Breast epithelium (tissue), 4 donors: ENCODE results near the gene ITIH5. TPM values are rescaled to one million over a fixed set of nuclear protein-coding genes. Genes with fewer than 3 reads are reported as not detected.

ENCODE experiments used
- DNase-seq, 2 donors: peaks; one replicate each; pipeline ENCODE4 v3.0.0-alpha.2; 2019; ENCODE audit warnings: low spot score in 2 of 2
- H3K27ac ChIP-seq, 2 donors: fragments of 200-600 bp; sonication (generic) in 1 of 2; one replicate each; pipeline ENCODE4 v1.5.1; 2016 to 2019; ENCODE audit warnings: mild to moderate bottlenecking in 1 of 2
- H3K27me3 ChIP-seq, 2 donors: fragments of 200-600 bp; sonication (generic) in 1 of 2; one replicate each; pipeline versions ENCODE4 v1.5.1 to v1.6.0; 2017 to 2019; ENCODE audit warnings: control low read depth in 1 of 2, mild to moderate bottlenecking in 1 of 2
- H3K36me3 ChIP-seq: fragments of 200-600 bp; one replicate; pipeline ENCODE4 v1.5.1; 2019
- H3K4me1 ChIP-seq, 2 donors: fragments of 200-600 bp; sonication (generic); one replicate each; pipeline ENCODE4 v1.5.1; 2016 to 2019; ENCODE audit warnings: control low read depth in 1 of 2
- H3K4me3 ChIP-seq, 3 donors: fragments of 200-600 bp; sonication (generic); 1 replicate in 2 of 3; 2 replicates in 1 of 3; pipeline ENCODE4 v1.5.1; 2016 to 2019; ENCODE audit warnings: mild to moderate bottlenecking in 3 of 3, moderate library complexity in 2 of 3
- H3K9me3 ChIP-seq, 2 donors: fragments of 200-600 bp; sonication (generic) in 1 of 2; one replicate each; pipeline ENCODE4 v1.5.1; 2016 to 2019; ENCODE audit warnings: control low read depth in 1 of 2
- CTCF ChIP-seq, 3 donors: fragments of 450-650 bp; IDR thresholded peaks; one replicate each; pipeline ENCODE4 v1.5.1; 2016 to 2017; ENCODE audit warnings: antibody characterized with exemption in 3 of 3, mild to moderate bottlenecking in 3 of 3, moderate library complexity in 3 of 3
- POLR2A ChIP-seq: fragments of 450-650 bp; IDR thresholded peaks from one replicate; pipeline ENCODE4 v1.6.1; 2016; ENCODE audit warnings: antibody characterized with exemption, mild to moderate bottlenecking, moderate library complexity
- POLR2AphosphoS5 ChIP-seq, 3 donors: sonication (generic); formaldehyde crosslinking; IDR thresholded peaks; one replicate each; pipeline ENCODE4 v1.6.1; 2017; ENCODE audit warnings: antibody characterized with exemption in 3 of 3
- intact Hi-C: fragments of 100-400 bp; cut with DNase I; formaldehyde crosslinking; loops from one replicate; pipeline ENCODE4 v1.15.1; 2023; ENCODE audit warnings: low total_unique reads
- total RNA-seq, 3 donors: library from RNA; depleted of rRNA; stranded (reverse); fragments of >200 nt; gene quantifications; one replicate each; pipeline ENCODE4 v1.1.0, GENCODE V29; 2016

The ITIH5 gene
- total RNA-seq, 3 donors from 2014 or later: 18.7 to 407 (median 54.1) TPM

DNA sequence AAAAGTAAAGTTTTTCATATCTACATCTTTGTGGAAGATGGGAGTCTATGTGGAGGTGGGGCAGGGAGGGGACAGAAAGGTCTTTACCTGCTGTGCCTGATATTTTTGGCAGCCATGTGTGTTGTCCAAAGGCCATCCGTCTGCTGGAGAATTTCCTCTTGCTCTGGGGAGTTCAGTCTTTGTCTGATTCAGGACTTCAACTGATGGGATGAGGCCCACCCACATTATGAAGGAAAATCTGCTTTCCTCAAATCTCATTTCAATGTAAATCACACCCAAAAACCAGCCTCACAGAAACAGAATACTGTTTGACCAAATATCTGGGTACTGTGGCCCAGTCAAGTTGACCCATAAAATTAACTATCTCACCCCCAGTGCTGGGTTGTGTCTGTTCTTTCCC, 12.5 kb upstream of the ITIH5 start:
- Histone ChIP-seq H3K27ac (no peak overlapping the region), H3K27me3 (no peaks in the 10 kb centered on the region), H3K4me1 (no peaks in the 10 kb centered on the region), H3K36me3 (no peaks in the 10 kb centered on the region), H3K4me3 (no peak overlapping the region), H3K9me3 (no peaks in the 10 kb centered on the region)
- no peak for DNase-seq
- intact Hi-C loops: no loop called here
- TF ChIP-seq POLR2A (no peak), POLR2AphosphoS5 (IDR thresholded peaks at IDR 0.05) (no peak)

GRCh38 chr10:7672341-7673134, 5.8 kb upstream of the ITIH5 start:
- no peaks in the 10 kb centered on the region for H3K27me3 ChIP-seq
- no peak overlapping the region for H3K4me3 ChIP-seq
- no peak for DNase-seq
- H3K9me3 ChIP-seq: no peaks in the 10 kb centered on the region
- no peaks in the 10 kb centered on the region for H3K4me1 ChIP-seq
- no peak overlapping the region for H3K27ac ChIP-seq
- intact Hi-C loops: no loop called here
- TF ChIP-seq POLR2AphosphoS5 (IDR thresholded peaks at IDR 0.05): no peak
- no peaks in the 10 kb centered on the region for H3K36me3 ChIP-seq

GRCh38 chr10:7670157-7670556, 3.4 kb upstream of the ITIH5 start:
- Histone ChIP-seq H3K4me1 (no peaks in the 10 kb centered on the region), H3K27ac (no peak overlapping the region), H3K9me3 (no peaks in the 10 kb centered on the region), H3K27me3 (no peaks in the 10 kb centered on the region), H3K4me3 (no peak overlapping the region), H3K36me3 (no peaks in the 10 kb centered on the region)
- no peak for TF ChIP-seq POLR2AphosphoS5 (IDR thresholded peaks at IDR 0.05)
- TF ChIP-seq POLR2A: no peak
- no peak for TF ChIP-seq CTCF (IDR thresholded peaks at IDR 0.05)
- DNase-seq: no peak
- intact Hi-C loops: no loop called here

- Histone ChIP-seq H3K36me3 (no peaks in the 10 kb centered on the region), H3K4me1 (no peaks in the 10 kb centered on the region), H3K27me3 (no peaks in the 10 kb centered on the region), H3K4me3 (peak overlapping the region; percentile 69 to 90 (median 69)), H3K27ac (peak overlapping the region; percentile 48 to 78), H3K9me3 (no peaks in the 10 kb centered on the region)
- no peak for TF ChIP-seq POLR2AphosphoS5 (IDR thresholded peaks at IDR 0.05)
- TF ChIP-seq CTCF (IDR thresholded peaks at IDR 0.05): no peak
- TF ChIP-seq POLR2A: no peak
- DNase-seq: no peak
- intact Hi-C loops: no loop called here
These were observed 736 bp upstream of the ITIH5 start for GRCh38 chr10:7667262-7668141.

GRCh38 chr10:7665767-7666166, 999 bp downstream of the ITIH5 start:
- Histone ChIP-seq H3K27me3 (no peaks in the 10 kb centered on the region), H3K9me3 (no peaks in the 10 kb centered on the region), H3K4me3 (peak overlapping the region; percentile 69 to 90 (median 69)), H3K36me3 (no peaks in the 10 kb centered on the region), H3K27ac (no peak overlapping the region), H3K4me1 (no peaks in the 10 kb centered on the region)
- no peak for DNase-seq
- no peak for TF ChIP-seq CTCF (IDR thresholded peaks at IDR 0.05)
- no peak for TF ChIP-seq POLR2A
- no peak for TF ChIP-seq POLR2AphosphoS5 (IDR thresholded peaks at IDR 0.05)
- intact Hi-C loops: no loop called here

DNA sequence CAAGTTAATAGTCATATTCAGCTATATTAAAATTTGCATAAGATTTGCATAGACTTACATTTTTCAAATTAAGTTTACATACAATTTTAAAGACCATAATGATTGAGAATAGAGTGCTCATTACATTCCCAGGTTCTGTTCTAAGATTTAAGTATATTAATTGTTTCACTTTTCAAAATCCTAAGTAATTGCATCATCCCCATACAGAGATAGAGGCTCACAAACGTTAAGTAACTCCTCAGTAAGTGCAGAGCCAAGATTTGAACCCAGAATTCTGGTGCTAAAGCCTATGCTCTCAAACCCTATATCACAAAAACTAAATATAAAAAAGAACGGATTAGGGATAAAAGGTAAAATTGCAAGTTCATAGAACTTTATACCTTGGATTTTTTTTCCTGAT, 2.1 kb downstream of the ITIH5 start:
- H3K27me3 ChIP-seq: no peaks in the 10 kb centered on the region
- no peak for TF ChIP-seq POLR2A
- TF ChIP-seq CTCF (IDR thresholded peaks at IDR 0.05): no peak
- TF ChIP-seq POLR2AphosphoS5 (IDR thresholded peaks at IDR 0.05): no peak
- H3K27ac ChIP-seq: no peak overlapping the region
- intact Hi-C loops: no loop called here
- H3K4me1 ChIP-seq: no peaks in the 10 kb centered on the region
- H3K36me3 ChIP-seq: no peaks in the 10 kb centered on the region
- no peaks in the 10 kb centered on the region for H3K9me3 ChIP-seq
- no peak for DNase-seq
- no peak overlapping the region for H3K4me3 ChIP-seq
